Measurements from ENCODE around the gene ABCA13. TPM values are rescaled to one million over a fixed set of nuclear protein-coding genes. Genes with fewer than 3 reads are reported as not detected.

ABCA13 gene
- total and polyA plus RNA-seq, 2 of the 4 experiments (the other 2 are of a cell fraction): under 0.01 to 0.07 TPM

GRCh38 chr7:48438206-48438605 is 266.9 kb downstream of the ABCA13 start:
- CTCF ChIA-PET: no interaction called here

More at GRCh38 chr7:48438206-48438605, 266.9 kb downstream of the ABCA13 start:
- dilution Hi-C loops (cut with HindIII; ENCODE audit: low sequenced_read_pairs, unreplicated experiment) (no loop called here), in situ Hi-C loops (cut with MboI; ENCODE audit: low sequenced_read_pairs) (no loop called here), intact Hi-C loops (cut with micrococcal nuclease) (no loop called here)
- no CpG with 5 or more reads among the region's 1 CpG for WGBS, 2 experiments (ENCODE audit: extremely low coverage in 2 of 2, insufficient read length in 1 of 2)
- Histone ChIP-seq H3K36me3 (ENCODE audit: control insufficient read depth, insufficient read depth, low read length) (no peaks in the 10 kb centered on the region), H3K9me3 (ENCODE audit: control insufficient read depth, insufficient read depth, low read length) (no peaks in the 10 kb centered on the region), H3K9me1 (ENCODE audit: insufficient read depth, low read length) (no peaks in the 10 kb centered on the region), H3K56ac (ENCODE audit: extremely low read depth, insufficient read depth, low read length) (no peak overlapping the region), H3K4ac (ENCODE audit: low read depth, low read length) (no peak overlapping the region), H3K18ac (ENCODE audit: low read depth, low read length) (no peak overlapping the region), H3K14ac (replicated peaks; ENCODE audit: low read depth, low read length) (no peak overlapping the region), H2BK15ac (ENCODE audit: low read depth, low read length) (no peak overlapping the region), H4K20me1 (ENCODE audit: insufficient read depth, low read length) (no peaks in the 10 kb centered on the region), H3K23ac (ENCODE audit: low read depth, low read length) (no peak overlapping the region), H2BK120ac (ENCODE audit: low read depth, low read length) (no peak overlapping the region), H3K27ac (ENCODE audit: insufficient read depth, low read length) (no peak overlapping the region), H3K79me1 (ENCODE audit: low read depth in 1 of 2, low read length in 2 of 2) (no peaks in the 10 kb centered on the region), H3K4me2 (ENCODE audit: low read depth, low read length) (no peak overlapping the region), H4K8ac (ENCODE audit: low read depth in 2 of 2, low read length in 2 of 2) (no peak overlapping the region), H2BK20ac (ENCODE audit: low read depth, low read length) (no peak overlapping the region), H2AFZ (replicated peaks; ENCODE audit: low read length, poor library complexity) (no peak overlapping the region), H3K9ac (ENCODE audit: low read depth, low read length) (no peak overlapping the region), H4K5ac (ENCODE audit: low read depth, low read length) (no peak overlapping the region), H2AK5ac (ENCODE audit: low read depth, low read length) (no peak overlapping the region), H2BK5ac (ENCODE audit: low read depth, low read length, poor library complexity, severe bottlenecking) (no peak overlapping the region), H4K91ac (ENCODE audit: insufficient read depth, low read depth, low read length) (no peak overlapping the region), H3K4me1 (ENCODE audit: control insufficient read depth, insufficient read depth, low read length) (no peaks in the 10 kb centered on the region), H3K27me3 (ENCODE audit: control insufficient read depth, insufficient read depth, low read length) (no peaks in the 10 kb centered on the region), H2AK9ac (replicated peaks; ENCODE audit: low read depth, low read length, poor library complexity) (no peak overlapping the region), H3K4me3 (ENCODE audit: insufficient read depth, low read depth, low read length) (no peak overlapping the region)
- TF ChIP-seq BHLHE40 (IDR thresholded peaks at IDR 0.05; ENCODE audit: low read depth, low read length) (no peak), POLR2A (IDR thresholded peaks at IDR 0.05; ENCODE audit: low read depth, low read length) (no peak), CEBPB (IDR thresholded peaks at IDR 0.05; ENCODE audit: low read depth, low read length) (no peak), RCOR1 (IDR thresholded peaks at IDR 0.05; ENCODE audit: insufficient replicate concordance, low read length) (no peak), RAD21 (IDR thresholded peaks at IDR 0.05; ENCODE audit: low read length) (no peak), RFX5 (IDR thresholded peaks at IDR 0.05; ENCODE audit: low read depth, low read length) (no peak), FOS (IDR thresholded peaks at IDR 0.05; ENCODE audit: low read depth, low read length) (no peak), MAZ (IDR thresholded peaks at IDR 0.05; ENCODE audit: borderline replicate concordance, low read depth, low read length) (no peak), NFE2L2 (IDR thresholded peaks at IDR 0.05; ENCODE audit: low read depth, low read length) (no peak), MXI1 (IDR thresholded peaks at IDR 0.05; ENCODE audit: borderline replicate concordance, low read depth, low read length) (no peak), MAFK (IDR thresholded peaks at IDR 0.05; ENCODE audit: low read depth, low read length) (no peak), CHD1 (IDR thresholded peaks at IDR 0.05; ENCODE audit: low read depth, low read length) (no peak)
- TF ChIP-seq, protein P1, sequence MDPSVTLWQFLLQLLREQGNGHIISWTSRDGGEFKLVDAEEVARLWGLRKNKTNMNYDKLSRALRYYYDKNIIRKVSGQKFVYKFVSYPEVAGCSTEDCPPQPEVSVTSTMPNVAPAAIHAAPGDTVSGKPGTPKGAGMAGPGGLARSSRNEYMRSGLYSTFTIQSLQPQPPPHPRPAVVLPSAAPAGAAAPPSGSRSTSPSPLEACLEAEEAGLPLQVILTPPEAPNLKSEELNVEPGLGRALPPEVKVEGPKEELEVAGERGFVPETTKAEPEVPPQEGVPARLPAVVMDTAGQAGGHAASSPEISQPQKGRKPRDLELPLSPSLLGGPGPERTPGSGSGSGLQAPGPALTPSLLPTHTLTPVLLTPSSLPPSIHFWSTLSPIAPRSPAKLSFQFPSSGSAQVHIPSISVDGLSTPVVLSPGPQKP (IDR thresholded peaks at IDR 0.05; ENCODE audit: borderline replicate concordance, low read depth, low read length): no peak
- TF ChIP-seq, protein P2, sequence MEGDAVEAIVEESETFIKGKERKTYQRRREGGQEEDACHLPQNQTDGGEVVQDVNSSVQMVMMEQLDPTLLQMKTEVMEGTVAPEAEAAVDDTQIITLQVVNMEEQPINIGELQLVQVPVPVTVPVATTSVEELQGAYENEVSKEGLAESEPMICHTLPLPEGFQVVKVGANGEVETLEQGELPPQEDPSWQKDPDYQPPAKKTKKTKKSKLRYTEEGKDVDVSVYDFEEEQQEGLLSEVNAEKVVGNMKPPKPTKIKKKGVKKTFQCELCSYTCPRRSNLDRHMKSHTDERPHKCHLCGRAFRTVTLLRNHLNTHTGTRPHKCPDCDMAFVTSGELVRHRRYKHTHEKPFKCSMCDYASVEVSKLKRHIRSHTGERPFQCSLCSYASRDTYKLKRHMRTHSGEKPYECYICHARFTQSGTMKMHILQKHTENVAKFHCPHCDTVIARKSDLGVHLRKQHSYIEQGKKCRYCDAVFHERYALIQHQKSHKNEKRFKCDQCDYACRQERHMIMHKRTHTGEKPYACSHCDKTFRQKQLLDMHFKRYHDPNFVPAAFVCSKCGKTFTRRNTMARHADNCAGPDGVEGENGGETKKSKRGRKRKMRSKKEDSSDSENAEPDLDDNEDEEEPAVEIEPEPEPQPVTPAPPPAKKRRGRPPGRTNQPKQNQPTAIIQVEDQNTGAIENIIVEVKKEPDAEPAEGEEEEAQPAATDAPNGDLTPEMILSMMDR (conservative IDR thresholded peaks at IDR 0.05; ENCODE audit: low read depth, low read length): no peak
- no TSS peak for BruUV-seq (replicated peaks)
- ATAC-seq (ENCODE audit: low read depth) (no peak), DNase-seq (no peak)
- POLR2A ChIA-PET (ENCODE audit: unreplicated experiment): no interaction called here
